Trophoblast cell (in vitro differentiated cells and primary cell): ENCODE measurements around the gene VASN.

Experiments used
- DNase-seq, 2 donors: peaks; one replicate each; pipeline ENCODE4 v3.0.0-alpha.2; 2016
- H2AFZ ChIP-seq: 2 replicates; pipeline ENCODE4 v1.6.1; 2013; ENCODE audit warnings: low read length, moderate library complexity, mild to moderate bottlenecking; ENCODE audit not compliant: insufficient read depth, poor library complexity
- H2AK5ac ChIP-seq: 2 replicates; pipeline ENCODE4 v1.6.1; 2013; ENCODE audit warnings: mild to moderate bottlenecking, low read length
- H2BK120ac ChIP-seq: 2 replicates; pipeline ENCODE4 v1.6.1; 2013; ENCODE audit warnings: low read length, mild to moderate bottlenecking, moderate library complexity; ENCODE audit not compliant: insufficient read depth, poor library complexity
- H2BK12ac ChIP-seq: 2 replicates; pipeline ENCODE4 v1.6.1; 2013; ENCODE audit warnings: mild to moderate bottlenecking, low read length, moderate library complexity
- H2BK5ac ChIP-seq: 2 replicates; pipeline ENCODE4 v1.6.1; 2013; ENCODE audit warnings: low read length, low read depth, moderate library complexity, mild to moderate bottlenecking; ENCODE audit not compliant: poor library complexity
- H3K14ac ChIP-seq: 2 replicates; pipeline ENCODE4 v1.6.1; 2013; ENCODE audit warnings: mild to moderate bottlenecking, low read length
- H3K18ac ChIP-seq: 2 replicates; pipeline ENCODE4 v1.6.1; 2013; ENCODE audit warnings: mild to moderate bottlenecking, low read length
- H3K23ac ChIP-seq: 2 replicates; pipeline ENCODE4 v1.6.1; 2013; ENCODE audit warnings: low read length
- H3K27ac ChIP-seq: 2 replicates; pipeline ENCODE4 v1.5.1; 2013; ENCODE audit warnings: low read depth, mild to moderate bottlenecking, inconsistent platforms, low read length, moderate library complexity
- H3K27me3 ChIP-seq: 2 replicates; pipeline ENCODE4 v1.6.1; 2013; ENCODE audit warnings: inconsistent platforms, mild to moderate bottlenecking, low read length, moderate library complexity; ENCODE audit not compliant: insufficient read depth
- H3K36me3 ChIP-seq, 2 experiments: 1 replicate in 1 of 2; 2 replicates in 1 of 2; pipeline ENCODE4 v1.6.1; 2013; ENCODE audit warnings: low read length in 2 of 2, mild to moderate bottlenecking in 2 of 2, moderate library complexity in 1 of 2; ENCODE audit not compliant: insufficient read depth in 2 of 2, control insufficient read depth in 1 of 2
- H3K4ac ChIP-seq: 2 replicates; pipeline ENCODE4 v1.6.1; 2013; ENCODE audit warnings: low read depth, mild to moderate bottlenecking, low read length, moderate library complexity
- H3K4me1 ChIP-seq, 2 experiments: 1 replicate in 1 of 2; 2 replicates in 1 of 2; pipeline ENCODE4 v1.6.1; 2013; ENCODE audit warnings: low read length in 2 of 2, mild to moderate bottlenecking in 2 of 2, moderate library complexity in 1 of 2; ENCODE audit not compliant: insufficient read depth in 2 of 2, control insufficient read depth in 1 of 2
- H3K4me2 ChIP-seq: 2 replicates; pipeline ENCODE4 v1.6.1; 2013; ENCODE audit warnings: inconsistent platforms, mild to moderate bottlenecking, low read length, moderate library complexity
- H3K4me3 ChIP-seq: 2 replicates; pipeline ENCODE4 v1.5.1; 2013; ENCODE audit warnings: mild to moderate bottlenecking, low read depth, low read length, inconsistent platforms
- H3K79me1 ChIP-seq: one replicate; pipeline ENCODE4 v1.6.1; 2013; ENCODE audit warnings: low read length
- H3K79me2 ChIP-seq: 2 replicates; pipeline ENCODE4 v1.6.1; 2013; ENCODE audit warnings: low read length, mild to moderate bottlenecking; ENCODE audit not compliant: control insufficient read depth, insufficient read depth, poor library complexity
- H3K9ac ChIP-seq: 2 replicates; pipeline ENCODE4 v1.6.1; 2013; ENCODE audit warnings: mild to moderate bottlenecking, low read length
- H3K9me3 ChIP-seq: 2 replicates; pipeline ENCODE4 v1.6.1; 2013; ENCODE audit warnings: low read depth, mild to moderate bottlenecking, control low read depth, inconsistent platforms, low read length; ENCODE audit not compliant: insufficient read depth
- H4K12ac ChIP-seq: 2 replicates; pipeline ENCODE4 v1.6.1; 2013; ENCODE audit warnings: low read depth, mild to moderate bottlenecking, low read length, moderate library complexity
- H4K8ac ChIP-seq: 2 replicates; pipeline ENCODE4 v1.6.1; 2013; ENCODE audit warnings: low read depth, mild to moderate bottlenecking, low read length, moderate library complexity
- H4K91ac ChIP-seq: one replicate; pipeline ENCODE4 v1.6.1; 2013; ENCODE audit warnings: low read depth, mild to moderate bottlenecking, low read length, moderate library complexity
- WGBS: extraction: QIAGEN DNeasy Blood & Tissue Kit; methylation state at CpG from one replicate; pipeline ENCODE4 v1.1.7; 2013; ENCODE audit warnings: missing lambda C conversion rate; ENCODE audit not compliant: insufficient read length, insufficient coverage; ENCODE audit errors: extremely low coverage; 5-methylcytosine and 5-hydroxymethylcytosine counted together

VASN gene

DNA sequence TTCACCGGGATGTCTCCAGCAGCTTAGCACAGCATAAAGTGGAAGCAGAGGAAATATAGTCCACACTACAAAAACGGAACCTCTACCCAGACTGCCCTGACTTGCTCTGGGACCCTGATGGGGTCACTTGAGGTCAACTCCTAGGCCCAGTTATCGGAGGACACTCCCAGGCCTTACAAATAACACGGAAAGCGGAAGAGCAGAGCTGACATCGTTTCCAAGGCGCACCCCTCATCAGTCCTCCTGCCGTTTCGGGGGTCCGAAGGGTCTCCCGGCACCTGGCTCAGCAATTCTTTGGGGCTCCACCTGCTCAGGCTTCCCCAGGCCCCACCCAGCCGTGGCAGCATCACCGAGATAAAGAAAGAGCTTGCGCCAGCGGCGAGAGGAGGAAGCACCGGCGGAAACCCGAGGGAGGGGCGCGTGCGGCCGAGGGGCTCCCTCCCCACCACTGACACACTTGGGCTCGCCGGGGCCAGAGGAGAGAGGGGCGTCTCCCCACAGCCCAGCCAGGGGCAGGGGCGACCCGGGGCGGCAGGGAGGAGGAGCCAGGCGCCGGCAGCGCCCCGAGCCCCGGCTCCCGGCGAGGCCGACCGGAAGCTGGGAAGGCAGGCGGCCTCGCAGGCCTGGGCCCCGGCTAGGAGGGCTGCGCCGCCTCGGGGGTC is 44.0 kb downstream of the VASN start:
- Histone ChIP-seq H2AFZ (peak overlapping the region; percentile 66), H3K9ac (peak overlapping the region; percentile 80), H3K27me3 (no peaks in the 10 kb centered on the region), H3K4me3 (peak overlapping the region; percentile 92), H4K91ac (peak overlapping the region; percentile 29), H3K9me3 (no peaks in the 10 kb centered on the region), H3K79me2 (peaks cover 4% of the 10 kb centered on the region), H2AK5ac (no peak overlapping the region), H3K23ac (no peak overlapping the region), H2BK5ac (peak overlapping the region; percentile 4), H4K8ac (peak overlapping the region; percentile 63), H3K79me1 (peaks cover 4% of the 10 kb centered on the region), H2BK12ac (no peak overlapping the region), H2BK120ac (peak overlapping the region; percentile 8), H3K18ac (peak overlapping the region; percentile 35), H3K4me1 (peaks cover 0 to 3% of the 10 kb centered on the region in 2 experiments), H4K12ac (peak overlapping the region; percentile 6), H3K4ac (no peak overlapping the region), H3K27ac (no peak overlapping the region), H3K14ac (peak overlapping the region; percentile 6), H3K4me2 (peak overlapping the region; percentile 84), H3K36me3 (peaks cover 10% of the 10 kb centered on the region in 2 experiments)
- no CpG with 5 or more reads among the region's 44 CpGs for WGBS
- DNase-seq, result peak in 1 of 2 donors; percentile 56

DNA sequence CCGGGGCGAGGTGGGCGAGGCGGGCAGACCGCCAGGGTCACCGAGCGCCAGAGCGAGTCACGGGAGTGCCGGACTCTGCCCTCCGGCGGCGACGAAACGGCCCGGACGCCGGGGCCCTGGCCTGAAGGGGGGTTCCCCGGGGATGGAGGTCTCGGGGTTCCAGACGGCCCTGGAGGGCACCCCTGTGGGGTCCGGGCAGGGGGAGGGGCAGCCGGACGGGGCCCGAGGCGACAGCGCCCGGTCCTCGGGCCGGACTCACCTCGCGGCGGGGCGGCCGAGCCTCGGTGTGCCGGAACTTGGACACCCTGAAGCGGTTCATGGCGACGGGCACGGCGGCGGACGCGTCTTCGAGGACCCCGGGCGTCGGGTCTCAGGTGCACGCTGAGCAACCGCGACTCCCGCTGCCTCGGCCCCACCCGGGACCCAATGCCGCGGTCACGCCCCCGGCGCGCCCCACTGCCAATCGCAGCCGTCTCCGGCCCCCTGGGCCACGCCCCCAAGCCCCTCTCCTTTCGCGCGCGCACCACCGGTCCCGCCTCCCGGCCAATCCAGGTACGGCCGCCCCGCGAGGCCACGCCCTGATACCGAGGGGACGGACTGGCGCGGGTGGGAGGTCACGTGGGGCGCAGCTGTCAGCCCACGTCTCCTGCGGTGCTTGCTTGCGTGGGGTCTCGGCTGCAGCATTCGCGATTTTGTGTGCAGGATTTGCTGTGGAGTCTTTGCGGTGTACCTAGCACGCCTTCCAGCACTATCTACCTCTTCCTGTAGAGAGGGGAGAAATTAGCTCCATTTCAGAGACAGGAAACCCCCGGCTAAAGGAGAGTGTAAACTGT is 44.8 kb downstream of the VASN start, which contains the start of gene CORO7:
Gene CORO7, minus strand, starts transcription at position 397 of the 833 bp plus-strand sequence. Its CDS starts 78 bp downstream, at position 319.
- no peak within 1 kb of the TSS for H3K27ac ChIP-seq
- no peak within 1 kb of the TSS for H2BK12ac ChIP-seq
- H3K23ac ChIP-seq, result no peak within 1 kb of the TSS
- H2BK5ac ChIP-seq, result peak within 1 kb of the TSS; percentile 4
- peak within 1 kb of the TSS; percentile 29 for H4K91ac ChIP-seq
- H3K4me3 ChIP-seq, result peak within 1 kb of the TSS; percentile 92
- peaks cover 4% of the 10 kb centered on the region for H3K79me1 ChIP-seq
- H3K14ac ChIP-seq, result peak within 1 kb of the TSS; percentile 6
- H3K36me3 ChIP-seq, result peaks cover 9 to 10% of the 10 kb centered on the region in 2 experiments
- peak within 1 kb of the TSS; percentile 80 for H3K9ac ChIP-seq
- peak within 1 kb of the TSS; percentile 84 for H3K4me2 ChIP-seq
- no CpG with 5 or more reads among the region's 92 CpGs for WGBS
- H3K4me1 ChIP-seq, result peaks cover 0 to 3% of the 10 kb centered on the region in 2 experiments
- peaks cover 4% of the 10 kb centered on the region for H3K79me2 ChIP-seq
- peak within 1 kb of the TSS; percentile 8 for H2BK120ac ChIP-seq
- H3K27me3 ChIP-seq, result no peaks in the 10 kb centered on the region
- peak; percentile 89 to 94 for DNase-seq
- no peak within 1 kb of the TSS for H2AK5ac ChIP-seq
- peak within 1 kb of the TSS; percentile 35 for H3K18ac ChIP-seq
- H3K4ac ChIP-seq, result no peak within 1 kb of the TSS
- peak within 1 kb of the TSS; percentile 63 for H4K8ac ChIP-seq
- H3K9me3 ChIP-seq, result no peaks in the 10 kb centered on the region
- peak within 1 kb of the TSS; percentile 66 for H2AFZ ChIP-seq
- peak within 1 kb of the TSS; percentile 6 for H4K12ac ChIP-seq

DNA sequence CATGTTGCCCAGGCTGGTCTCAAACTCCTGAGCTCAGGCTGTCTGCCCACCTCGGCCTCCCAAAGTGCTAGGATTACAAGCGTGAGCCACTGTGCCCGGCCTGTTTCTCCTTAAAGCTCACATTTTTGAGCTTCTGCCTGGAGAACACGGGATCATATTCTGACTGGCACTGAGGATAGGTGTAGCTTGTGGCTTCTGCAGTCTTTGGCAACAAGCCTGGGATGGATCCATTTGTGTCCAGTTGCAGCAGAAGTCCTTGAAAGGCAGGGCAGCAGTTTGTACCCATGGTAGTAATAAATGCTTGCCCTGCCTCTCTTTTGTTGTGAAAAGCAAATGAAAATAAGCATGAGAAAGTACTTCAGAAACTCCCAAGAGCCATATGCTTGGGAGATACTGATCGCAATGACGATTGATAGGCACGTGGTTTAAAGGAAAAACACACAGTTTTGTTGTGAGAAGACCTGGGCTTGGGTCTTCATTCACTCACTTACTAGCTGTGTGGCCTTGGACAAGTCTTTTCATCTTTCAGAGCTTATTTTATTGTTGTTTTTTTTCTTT is 47.8 kb downstream of the VASN start:
- H3K4ac ChIP-seq, result no peak overlapping the region
- WGBS, result no CpG with 5 or more reads among the region's 7 CpGs
- H3K27me3 ChIP-seq, result no peaks in the 10 kb centered on the region
- peaks cover 0 to 3% of the 10 kb centered on the region in 2 experiments for H3K4me1 ChIP-seq
- no peak overlapping the region for H3K14ac ChIP-seq
- no peak overlapping the region for H2BK120ac ChIP-seq
- no peak overlapping the region for H3K23ac ChIP-seq
- H3K18ac ChIP-seq, result no peak overlapping the region
- H3K27ac ChIP-seq, result no peak overlapping the region
- H2BK5ac ChIP-seq, result no peak overlapping the region
- H3K9ac ChIP-seq, result no peak overlapping the region
- no peaks in the 10 kb centered on the region for H3K9me3 ChIP-seq
- H4K91ac ChIP-seq, result no peak overlapping the region
- H4K12ac ChIP-seq, result no peak overlapping the region
- DNase-seq, result no peak
- no peak overlapping the region for H2AK5ac ChIP-seq
- H3K4me3 ChIP-seq, result no peak overlapping the region
- H3K79me2 ChIP-seq, result peaks cover 4% of the 10 kb centered on the region
- peaks cover 4% of the 10 kb centered on the region for H3K79me1 ChIP-seq
- no peaks in the 10 kb centered on the region for H3K36me3 ChIP-seq
- H4K8ac ChIP-seq, result no peak overlapping the region
- H2AFZ ChIP-seq, result no peak overlapping the region
- no peak overlapping the region for H3K4me2 ChIP-seq
- H2BK12ac ChIP-seq, result no peak overlapping the region

DNA sequence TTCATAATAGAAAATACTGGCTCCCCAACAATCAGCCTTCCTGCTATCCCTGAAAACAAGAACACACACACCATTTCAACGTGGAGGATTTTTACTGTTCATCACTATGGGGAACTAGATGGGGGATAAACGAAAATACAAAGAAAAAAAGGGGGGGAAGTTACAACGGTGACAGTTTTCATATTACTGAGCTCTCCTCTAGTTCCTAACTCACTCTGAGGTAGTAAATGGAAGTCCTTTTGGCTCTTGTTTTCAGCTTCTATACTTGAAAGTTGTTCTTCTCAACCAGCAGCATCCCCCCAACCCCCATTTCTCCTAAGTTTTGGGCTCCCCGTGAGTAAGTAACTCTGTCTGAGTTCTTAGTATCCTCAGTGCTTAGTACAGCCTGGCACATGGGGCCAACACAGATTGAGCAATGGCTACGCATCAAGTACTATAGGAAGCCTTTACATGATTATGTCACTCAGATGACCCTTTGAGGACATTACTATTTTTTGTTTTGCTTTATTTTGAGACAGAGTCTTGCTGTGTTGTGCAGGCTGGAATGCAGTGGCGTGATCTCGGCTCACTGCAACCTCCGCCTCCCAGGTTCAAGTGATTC is 49.0 kb downstream of the VASN start:
- Histone ChIP-seq H3K4me2 (no peak overlapping the region), H3K27ac (no peak overlapping the region), H3K23ac (no peak overlapping the region), H3K27me3 (no peaks in the 10 kb centered on the region), H2AK5ac (no peak overlapping the region), H2BK12ac (no peak overlapping the region), H3K9ac (no peak overlapping the region), H4K91ac (no peak overlapping the region), H3K18ac (no peak overlapping the region), H3K4me1 (peaks cover 0 to under 1% of the 10 kb centered on the region in 2 experiments), H3K9me3 (no peaks in the 10 kb centered on the region), H2AFZ (no peak overlapping the region), H3K4me3 (no peak overlapping the region), H3K79me1 (peaks cover 12% of the 10 kb centered on the region), H3K4ac (no peak overlapping the region), H2BK120ac (no peak overlapping the region), H3K36me3 (no peaks in the 10 kb centered on the region), H4K8ac (no peak overlapping the region), H3K79me2 (peaks cover 6% of the 10 kb centered on the region), H2BK5ac (no peak overlapping the region), H4K12ac (no peak overlapping the region), H3K14ac (no peak overlapping the region)
- DNase-seq, result no peak
- WGBS, result no CpG with 5 or more reads among the region's 8 CpGs
